GM19397 (cell line): ENCODE data around the gene TEX22.

Experiments
- ATAC-seq: cut with Tn5 transposase; IDR thresholded peaks from one replicate; pipeline ENCODE4 v1.9.1; 2021; ENCODE audit warnings: mild to moderate bottlenecking, moderate library complexity; ENCODE audit not compliant: unreplicated experiment

TEX22 gene

DNA sequence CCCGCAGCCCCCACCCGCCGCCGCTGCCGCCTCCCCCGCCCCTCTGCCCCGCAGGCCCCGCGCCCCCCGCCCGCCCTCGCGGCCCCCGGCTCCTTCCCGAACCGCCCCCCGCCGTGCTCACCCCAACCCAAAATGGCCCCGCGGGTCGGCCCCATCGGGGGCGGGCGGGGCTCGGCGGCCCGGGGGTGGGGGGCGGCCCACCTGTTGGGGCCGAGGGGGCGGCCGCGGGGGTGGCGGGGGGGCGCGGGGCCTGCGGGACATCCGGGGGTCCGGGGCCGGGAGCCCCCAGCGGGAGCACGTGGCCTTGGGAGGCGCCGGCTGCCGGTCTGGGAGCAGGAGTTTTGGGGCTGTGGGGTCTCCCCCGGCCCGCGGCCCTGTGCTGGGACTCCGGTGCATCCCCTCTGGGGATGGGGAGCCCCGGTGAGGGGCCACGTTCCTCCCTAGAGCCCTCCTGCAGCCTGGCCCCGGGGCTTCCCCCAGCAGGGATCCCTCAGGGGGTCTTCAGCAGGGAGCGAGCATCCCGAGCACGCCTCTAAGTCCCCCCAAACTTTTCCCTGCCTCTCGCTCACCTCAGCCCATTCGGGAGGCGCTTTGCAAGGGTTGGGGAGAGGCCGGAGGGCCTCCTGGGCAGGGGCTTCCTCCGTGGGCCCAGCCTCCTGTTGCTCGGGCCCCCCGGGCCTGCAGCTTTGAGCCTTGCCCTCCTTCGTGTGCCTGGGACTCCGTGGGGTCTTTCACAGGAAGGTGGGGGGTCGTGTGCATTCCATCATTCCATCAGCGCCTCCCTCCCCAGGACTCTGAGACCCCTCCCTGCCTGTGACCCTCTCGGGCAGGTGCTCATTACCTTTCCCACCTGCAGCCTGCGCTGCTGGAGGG is 22.0 kb downstream of the TEX22 start:
- ATAC-seq: no peak

DNA sequence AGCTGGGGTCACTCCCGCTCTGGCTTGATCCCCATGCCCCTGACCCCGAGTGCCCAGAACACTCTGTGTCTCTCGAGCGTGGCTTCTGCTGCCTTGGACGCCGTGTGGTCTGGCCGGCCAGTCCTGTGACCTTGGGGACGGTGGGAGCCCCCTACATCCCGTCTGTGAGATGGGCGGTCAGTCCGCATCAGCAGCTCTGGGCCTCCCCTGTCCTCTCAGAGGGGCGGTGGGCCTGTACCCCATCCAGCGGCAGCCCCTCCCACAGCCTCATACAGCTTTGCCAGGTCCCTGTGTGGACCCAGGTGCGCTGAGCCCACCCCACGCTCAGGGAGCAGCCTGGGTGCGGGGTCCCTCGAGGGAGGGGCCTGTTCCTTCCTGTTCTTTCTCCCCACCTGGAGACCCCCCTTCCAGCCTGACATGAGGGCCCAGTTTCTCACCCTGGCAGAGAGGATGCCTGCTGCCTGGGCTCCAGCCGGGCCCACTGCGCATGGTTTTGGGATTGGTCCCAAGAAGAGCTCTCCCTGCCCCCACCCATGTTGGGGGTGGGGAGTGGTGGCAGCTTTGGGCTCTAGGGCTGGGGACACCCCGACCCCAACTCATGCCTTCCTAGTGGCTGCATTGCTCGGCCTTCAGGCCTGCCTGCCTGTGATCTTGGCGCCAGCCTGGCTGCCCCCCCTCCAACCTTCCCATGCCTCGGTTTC is 22.8 kb downstream of the TEX22 start:
- no peak for ATAC-seq

DNA sequence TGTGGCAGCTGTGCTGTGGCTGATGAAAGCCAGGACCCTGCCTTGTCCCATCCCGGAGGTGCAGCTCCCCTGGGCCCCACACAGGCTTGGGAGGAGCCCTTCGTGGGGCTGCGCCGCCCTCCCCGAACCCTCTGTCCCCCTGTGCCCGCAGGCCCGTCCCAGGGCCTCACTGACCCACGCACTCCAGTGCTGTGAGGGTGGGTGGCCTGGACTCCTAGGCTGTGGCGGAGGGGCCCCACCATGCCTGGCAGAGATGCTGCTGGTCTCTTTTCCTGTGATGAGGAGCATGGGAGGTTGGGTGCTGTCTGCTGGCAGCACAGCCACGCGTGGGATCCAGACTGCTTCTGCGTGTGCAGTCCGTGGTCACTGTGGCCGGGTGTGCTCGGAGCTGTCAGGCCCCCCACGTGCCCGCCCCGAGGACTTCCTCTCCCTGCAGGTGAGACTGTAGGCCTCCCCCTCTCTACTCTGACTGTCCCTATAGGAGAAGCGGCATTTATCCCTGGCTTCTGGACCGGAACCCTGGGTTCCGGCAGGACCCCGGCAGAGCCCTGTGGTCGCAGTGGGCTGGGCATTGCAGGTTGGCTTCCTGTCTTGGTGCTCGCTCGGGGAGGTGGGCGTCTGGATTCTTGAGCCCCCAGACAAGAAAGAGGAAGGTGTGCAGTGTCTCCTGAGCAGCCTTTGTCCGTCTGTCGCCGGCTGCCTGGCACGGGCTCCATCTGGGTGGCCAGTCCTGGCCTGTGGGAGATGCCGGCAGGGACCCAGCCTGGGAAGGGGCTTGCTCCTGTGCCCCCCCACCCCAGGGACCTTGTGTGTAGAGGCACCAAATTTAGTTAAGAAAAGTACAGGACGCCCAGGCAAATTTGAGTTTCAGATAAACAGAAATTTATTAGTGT is 23.6 kb downstream of the TEX22 start:
- no peak for ATAC-seq

DNA sequence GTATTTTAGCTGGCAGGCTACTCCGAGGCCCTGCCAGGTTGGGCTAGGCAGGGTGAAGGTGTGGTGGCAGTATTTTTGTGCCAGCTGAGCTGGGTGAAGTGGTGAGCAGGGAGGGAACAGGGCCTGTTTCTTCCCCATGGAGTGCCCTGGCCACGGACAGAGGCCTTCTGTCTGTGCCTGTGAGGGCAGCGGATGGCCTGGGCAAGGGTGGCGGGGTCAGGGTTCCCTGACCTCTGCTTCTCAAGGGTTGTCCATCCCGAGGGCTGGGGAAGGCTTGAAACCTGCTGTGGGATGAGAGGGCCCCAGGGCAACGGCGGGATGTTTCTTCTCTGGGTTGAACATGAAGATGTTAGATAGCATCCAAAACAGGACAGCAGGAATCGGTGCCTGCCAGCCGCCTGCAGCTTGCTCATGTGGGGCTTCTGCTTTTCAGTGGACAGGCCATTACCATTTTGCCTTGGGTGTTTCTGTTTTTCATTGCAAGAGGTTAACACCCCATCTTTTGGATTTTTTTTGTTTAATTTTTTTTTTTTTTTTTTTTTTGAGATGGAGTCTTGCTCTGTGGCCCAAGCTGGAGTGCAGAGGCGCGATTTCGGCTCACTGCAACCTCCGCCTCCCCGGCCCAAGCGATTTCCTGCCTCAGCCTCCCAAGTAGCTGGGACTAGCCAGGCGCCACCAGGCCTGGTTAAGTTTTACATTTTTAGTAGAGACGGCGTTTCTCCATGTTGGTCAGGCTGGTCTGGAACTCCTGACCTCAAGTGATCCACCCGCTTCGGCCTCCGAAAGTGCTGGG is 24.6 kb downstream of the TEX22 start:
- ATAC-seq: no peak

DNA sequence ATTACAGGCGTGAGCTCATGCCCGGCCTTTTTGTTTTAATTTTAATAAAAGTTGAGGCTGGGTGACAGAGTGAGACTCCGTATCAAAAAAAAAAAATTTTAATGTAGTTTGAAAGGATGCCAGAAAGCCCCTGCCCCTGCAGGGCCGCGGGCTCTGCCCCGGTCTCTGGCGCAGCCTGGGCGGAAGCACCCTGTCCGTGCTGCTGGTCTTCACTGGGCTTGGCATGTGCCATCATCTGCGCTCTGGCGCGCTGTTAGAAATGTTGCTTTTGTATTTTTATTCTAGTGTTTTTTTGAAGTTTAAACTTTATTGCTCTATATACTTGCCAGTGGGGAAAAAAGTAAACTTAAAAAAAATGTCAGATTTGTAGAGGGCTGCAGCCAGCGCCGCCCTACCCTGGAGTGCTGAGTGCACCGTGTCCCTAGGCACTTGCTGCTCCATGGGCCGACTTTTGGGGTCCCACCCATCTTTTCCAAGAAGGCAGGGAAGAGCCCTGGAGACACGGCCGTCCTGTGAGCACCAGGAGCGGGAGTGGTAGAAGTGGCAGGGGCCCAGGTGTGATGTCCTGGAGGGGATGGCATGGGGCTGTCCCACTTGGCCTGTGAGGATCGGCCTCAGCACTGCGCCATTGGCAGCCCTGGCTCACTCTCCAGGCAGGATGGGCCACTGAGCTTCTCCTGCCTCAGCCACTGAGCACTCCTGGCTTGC is 25.3 kb downstream of the TEX22 start:
- no peak for ATAC-seq

DNA sequence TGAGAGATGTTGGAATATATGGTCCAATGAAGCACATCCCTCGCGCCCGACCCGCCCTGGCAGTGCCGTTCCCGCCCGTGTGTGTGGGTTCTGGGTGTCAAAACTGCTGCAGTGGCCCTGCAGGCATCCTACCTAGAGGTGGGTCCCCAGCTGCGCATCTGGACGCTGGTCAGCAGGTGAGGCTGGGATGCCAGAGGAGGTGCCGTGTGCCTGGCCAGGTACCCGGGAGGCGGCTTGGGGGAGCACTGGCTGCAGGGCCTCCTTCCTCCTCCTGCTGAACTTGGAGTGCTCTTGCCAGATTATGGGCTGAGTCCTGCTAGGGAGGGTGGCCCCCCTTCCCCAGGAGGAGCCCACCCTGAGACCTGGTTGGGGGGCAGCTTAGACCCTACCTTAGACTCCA is 26.5 kb downstream of the TEX22 start:
- ATAC-seq: no peak

DNA sequence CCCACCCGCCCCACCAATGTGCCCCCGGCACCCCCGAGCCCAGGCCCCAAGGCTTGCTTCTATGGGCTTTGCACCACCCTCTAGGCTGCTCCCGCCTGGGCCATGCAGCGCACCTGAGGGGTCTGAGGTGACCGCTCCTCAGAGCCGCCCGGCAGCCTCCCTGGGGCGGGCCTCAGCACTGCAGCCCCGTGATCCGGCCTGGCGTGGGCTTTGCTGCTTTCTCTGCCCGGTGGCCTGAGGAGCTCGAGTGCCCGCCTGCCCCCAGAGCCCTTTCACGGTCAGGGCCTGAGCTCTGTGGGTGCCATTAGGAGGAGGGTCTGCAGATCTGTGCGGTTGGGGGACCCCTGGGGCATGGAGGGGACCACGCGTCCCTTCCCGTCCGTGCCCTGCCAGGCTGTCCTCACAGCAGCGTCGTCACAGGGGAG is 27.5 kb downstream of the TEX22 start:
- no peak for ATAC-seq

DNA sequence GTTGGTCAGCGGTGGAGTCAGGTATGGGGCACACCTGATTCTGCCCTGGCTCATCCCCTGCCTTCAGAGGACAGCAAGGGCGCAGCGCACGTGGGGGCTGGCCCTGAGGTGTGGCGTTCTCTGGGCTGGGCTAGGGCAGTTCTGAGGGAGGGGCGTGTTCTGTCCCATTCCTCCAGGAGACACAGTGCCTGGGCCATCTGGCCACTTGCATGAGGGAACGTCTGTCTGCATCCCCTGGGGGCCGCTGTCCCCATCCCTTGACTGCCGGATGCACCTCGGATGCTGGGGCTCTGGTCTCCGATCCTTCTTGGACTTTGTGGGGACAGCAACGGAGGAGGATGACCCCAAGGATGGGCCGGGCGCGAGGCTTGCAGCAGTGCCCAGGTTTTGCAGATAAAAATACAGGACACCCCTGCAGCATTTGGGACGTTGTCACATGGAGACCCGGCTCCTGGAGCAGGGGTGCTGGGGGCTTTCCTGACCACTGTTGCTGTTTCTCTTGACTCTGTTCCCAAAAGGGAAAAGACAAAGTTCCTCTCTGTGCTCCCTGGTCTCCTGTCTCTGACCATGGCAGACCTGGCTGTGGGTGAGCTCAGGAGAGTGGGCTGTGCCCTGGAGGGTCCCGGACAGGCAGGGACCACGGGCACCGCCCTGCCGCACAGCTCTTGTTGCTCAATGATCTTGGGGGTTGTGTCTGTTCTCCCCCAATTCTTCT is 28.2 kb downstream of the TEX22 start:
- no peak for ATAC-seq

DNA sequence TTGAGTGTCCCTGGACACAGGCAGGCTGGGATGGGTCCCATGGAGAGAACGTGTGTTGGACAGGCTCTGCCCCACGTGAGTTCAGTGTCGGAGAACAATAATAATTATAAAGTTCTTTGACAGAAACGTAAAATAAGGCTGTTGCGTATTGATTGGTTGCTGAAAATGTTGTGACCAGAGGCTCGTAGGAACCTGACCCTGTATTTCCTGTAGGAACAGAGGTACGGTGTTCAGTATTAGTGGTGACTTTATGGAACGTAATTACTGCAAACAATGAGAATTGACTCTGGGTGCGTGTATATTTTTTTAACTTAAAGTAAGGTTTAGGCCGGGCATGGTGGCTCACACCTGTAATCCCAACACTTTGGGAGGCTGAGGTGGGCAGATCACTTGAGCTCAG is 29.1 kb downstream of the TEX22 start:
- no peak for ATAC-seq

DNA sequence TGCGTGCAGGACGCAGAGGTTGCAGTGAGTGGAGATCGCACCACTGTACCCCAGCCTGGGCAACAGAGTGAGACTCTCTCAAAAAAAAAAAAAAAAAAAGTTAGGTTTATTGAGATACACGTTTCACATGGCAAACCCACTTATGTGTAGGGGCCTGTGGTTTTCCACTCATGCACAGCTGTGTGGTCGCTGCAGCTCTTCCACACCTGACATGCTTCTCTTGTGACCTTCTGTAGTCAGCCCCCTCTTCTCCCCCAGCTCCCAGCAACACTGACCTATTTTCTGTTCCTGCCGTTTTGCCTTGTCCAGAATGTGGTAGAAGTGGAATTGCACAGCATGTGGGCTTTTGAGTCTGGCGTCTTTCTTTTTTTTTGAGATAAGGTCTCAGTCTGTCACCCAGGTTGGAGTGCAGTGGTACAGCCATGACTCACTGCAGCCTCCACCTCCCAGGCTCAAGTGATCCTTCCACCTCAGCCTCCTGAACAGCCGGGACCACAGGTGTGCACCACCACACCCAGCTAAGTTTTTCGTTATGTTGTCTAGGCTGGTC is 29.7 kb downstream of the TEX22 start:
- no peak for ATAC-seq

DNA sequence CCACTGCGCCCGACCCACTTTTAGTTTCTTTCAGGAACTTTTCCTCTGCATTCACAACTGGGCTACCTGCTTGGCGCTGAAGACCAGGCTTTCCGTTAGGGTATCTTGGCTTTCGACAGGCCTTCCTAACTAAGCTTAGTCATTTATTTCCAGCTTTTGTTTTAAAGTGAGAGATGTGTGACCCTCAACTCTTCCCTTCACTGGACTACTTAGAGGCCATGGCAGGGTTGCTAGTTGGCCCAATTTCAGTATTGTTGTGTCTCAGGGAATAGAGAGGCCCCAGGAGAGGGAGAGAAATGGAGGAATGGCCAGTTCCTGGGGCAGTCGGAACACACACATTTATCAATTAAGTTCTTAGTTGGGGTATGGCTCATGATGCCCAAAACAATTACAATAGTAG is 31.7 kb downstream of the TEX22 start:
- no peak for ATAC-seq

DNA sequence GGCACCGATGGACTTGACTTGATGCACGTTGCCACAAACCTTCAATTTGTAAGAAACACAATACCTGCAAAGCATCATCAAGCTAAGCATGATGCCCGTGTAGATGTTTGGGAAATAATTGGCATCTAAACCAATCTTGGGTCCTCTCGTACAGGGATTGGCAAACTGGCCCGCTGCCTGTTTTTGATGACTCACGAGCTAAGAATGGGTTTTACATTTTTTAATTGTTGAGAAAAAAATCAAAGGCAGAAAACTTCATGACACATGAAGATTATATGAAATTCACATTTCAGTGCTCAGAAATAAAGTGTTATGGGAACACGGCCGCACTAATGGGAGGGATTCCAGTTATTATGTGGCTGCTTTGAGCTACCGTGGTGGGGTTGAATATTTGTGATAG is 32.2 kb downstream of the TEX22 start:
- no peak for ATAC-seq

DNA sequence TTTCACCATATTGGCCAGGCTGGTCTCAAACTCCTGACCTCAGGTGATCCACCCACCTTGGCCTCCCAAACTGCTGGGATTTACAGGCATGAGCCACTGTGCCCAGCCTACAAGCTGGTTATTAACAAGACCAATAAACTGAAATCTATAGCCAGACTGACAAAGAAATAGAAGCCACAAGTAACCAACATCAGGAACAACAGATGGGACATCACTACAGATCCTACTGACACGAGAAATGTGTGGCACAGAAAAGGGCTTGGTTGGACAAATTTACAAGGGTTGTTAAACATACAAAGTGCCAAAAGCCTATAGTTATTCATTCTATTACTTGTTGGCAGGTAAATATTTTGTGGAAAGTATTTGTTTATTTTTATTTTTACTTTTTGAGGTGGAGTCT is 32.9 kb downstream of the TEX22 start:
- ATAC-seq: no peak

DNA sequence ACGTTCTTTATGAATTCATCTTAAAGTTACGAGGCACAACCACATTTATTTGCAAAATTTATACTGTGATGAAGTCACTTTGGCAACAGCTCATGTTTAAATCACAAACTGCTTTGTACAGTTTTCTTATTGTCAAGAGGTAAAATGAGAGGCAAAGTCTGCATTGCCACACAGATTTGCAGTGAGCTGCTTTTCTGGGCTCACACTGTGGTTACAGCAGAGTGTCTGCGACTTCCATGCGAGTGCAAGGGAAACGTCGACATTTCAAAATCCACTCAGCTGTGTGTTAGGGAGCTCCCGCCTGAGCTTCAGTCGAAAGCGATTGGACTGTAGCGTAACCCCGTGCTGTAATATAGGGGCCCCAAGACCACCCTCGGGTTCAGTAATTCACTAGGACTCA is 34.3 kb downstream of the TEX22 start:
- no peak for ATAC-seq

DNA sequence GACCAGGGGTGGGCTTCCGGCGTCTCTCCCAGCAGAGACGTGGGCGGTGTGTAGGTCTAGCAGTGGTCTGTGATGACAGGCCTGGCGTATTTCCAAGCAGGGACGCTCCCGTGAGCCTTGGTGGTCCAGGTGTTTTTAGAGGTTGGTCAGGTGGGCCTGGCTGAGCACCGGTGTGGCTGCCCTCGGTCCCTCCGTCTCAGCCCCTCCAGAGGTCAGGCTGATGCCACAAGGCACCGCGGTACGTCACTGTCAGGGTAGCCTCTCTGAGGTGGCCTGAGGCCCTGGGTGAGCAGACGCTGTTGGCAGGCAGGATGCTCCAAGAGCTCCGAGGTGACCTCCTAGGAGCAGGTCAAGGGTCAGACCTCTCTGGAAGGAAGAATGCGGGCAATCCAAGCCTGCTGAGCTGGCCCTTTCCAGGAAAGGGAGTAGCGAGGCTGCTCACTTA is 34.8 kb downstream of the TEX22 start:
- no peak for ATAC-seq

DNA sequence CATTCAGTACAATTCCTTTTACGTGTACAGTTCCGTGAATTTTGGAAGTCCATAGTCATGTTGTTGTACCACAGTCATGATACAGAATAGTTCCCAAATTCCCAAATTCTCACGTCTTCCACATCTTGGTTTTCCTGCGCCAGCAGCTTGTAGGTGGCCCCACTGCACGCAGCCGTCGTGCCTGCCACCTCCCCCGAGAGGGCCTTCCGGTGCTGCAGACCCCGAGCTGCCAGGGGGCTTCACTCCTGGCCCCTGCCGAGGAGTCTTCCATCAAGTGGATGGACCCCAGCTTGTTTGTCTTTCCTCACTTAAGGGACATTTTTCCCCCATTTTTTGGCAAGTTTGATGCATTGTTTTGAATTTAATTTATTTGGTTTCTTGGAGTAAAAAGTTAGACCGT is 38.1 kb downstream of the TEX22 start:
- no peak for ATAC-seq

DNA sequence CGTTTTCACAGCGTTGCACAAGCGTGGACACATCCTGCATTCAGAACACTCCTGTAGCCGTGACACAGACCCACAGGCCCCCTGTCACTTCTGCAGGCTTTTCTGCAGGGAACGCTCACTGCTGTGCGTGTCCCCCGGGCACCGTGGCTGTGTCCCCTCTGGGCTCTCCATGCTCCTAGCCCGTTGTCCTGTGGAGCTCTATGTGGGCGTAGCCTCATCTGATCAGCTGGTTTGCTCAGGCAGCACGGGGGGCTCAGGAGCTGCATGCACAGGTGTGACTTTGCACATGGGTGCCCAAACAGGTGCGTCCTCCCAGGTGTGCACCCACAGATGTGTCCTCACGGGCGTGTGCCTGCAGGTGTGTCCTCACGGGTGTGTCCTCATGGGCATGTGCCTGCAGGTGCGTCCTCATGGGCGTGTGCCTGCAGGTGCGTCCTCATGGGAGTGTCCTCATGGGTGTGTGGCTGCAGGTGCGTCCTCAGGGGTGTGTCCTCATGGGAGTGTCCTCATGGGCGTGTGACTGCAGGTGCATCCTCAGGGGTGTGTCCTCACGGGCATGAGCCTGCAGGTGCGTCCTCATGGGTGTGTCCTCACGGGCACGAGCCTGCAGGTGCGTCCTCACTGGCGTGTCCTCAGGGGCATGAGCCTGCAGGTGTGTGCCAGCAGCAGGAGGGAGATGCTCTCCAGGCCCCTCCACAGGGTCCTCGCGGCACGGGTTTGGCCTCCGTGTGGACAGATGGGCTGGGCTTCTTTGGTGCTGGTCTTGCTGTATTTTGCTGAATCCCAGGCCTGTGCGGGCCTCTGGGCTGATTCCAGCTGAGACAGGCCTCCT is 38.8 kb downstream of the TEX22 start:
- ATAC-seq: no peak
